H4 (cell line): Measurements from ENCODE around the gene MEGF11. TPM values are rescaled to one million over a fixed set of nuclear protein-coding genes. Genes with fewer than 3 reads are reported as not detected.

Experiments used
- DNase-seq: peaks from one replicate; pipeline ENCODE4 v3.0.0-alpha.2; 2015; ENCODE audit warnings: low spot score
- total RNA-seq: library from RNA; depleted of rRNA; stranded (reverse); fragments of >200 nt; shearing (Covaris generic); gene quantifications from 2 replicates; pipeline ENCODE4 v1.2.3, GENCODE V29; 2014

Gene MEGF11
- total RNA-seq, 1 experiment from 2014 or later = 0.02 TPM

DNA sequence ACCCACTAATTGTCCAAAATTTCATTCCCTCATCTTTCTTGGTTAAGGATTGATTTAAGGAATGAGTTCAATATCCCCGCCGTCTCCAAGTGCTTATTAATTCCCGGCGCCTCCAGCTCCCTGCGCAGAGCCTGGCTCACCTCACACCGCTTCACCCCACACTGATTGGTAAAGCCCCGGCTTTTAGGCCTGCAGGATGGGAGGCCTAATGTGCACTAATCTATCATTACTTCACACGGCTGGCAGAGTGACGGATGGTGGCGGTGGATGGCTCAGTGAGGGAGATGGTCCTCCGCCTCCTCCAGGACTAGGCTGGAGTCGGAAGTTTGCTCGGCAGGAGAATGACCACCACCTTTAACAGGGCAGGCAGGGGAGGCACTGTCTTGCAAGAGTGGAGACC is 81.7 kb downstream of the MEGF11 start:
- DNase-seq = no peak

DNA sequence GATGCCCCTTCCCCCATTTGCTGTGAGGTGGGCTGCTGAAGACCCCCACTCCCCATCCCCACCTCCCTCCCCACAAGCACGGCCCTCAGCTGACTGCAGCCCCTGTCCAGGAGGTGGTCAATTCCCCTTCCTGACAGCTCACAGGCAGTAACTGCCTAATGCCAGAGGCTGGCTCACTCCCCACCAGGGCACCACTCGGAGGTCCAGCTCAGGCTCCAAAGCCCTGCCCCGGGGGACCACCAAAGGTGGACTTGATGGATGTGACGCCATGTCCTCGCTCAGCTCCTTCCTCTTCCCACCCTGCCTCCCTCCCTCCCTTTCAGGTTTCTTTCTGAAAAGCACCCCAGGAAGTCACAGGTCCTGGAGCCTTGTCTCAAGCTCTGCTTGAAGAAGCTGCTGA is 82.8 kb downstream of the MEGF11 start:
- DNase-seq = no peak

DNA sequence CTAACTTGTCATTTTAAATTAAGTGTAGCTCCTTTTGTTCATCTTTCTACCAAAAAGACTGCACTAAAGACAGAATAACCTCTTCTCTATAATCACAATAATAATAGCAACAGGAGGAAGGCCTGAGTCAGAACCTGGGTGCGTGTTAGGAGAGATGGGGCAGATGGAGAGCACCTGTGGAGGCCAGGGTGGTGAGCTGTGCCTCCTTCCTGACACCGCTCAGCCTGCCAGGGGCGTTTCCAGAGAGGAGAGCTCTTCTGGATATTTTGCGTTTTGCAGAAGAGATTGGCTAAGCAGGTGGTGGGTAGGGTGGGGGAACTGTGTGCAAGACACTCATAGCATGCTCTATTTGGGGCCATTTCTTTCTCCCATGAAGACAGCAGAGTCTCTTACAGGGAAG is 83.5 kb downstream of the MEGF11 start:
- DNase-seq = no peak

DNA sequence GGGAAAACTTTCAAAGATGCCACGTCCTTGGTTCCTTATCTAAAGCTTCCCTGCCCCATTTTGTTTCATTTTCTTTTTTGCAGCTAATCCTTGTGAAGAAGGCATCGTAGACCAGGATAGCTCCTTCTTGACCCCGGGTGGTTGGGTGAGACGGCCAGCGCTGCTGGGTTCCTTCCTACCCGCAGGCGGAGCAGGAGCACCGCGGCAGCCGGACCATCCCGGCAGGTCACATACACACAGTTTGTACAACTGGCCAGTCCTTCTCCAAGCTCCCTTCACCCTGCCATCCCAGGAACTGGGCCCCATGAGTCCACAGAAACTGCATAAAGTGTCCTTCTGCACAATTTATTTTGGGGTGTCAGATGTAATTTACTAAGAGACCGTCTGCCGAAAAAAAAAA is 83.9 kb downstream of the MEGF11 start:
- no peak for DNase-seq

DNA sequence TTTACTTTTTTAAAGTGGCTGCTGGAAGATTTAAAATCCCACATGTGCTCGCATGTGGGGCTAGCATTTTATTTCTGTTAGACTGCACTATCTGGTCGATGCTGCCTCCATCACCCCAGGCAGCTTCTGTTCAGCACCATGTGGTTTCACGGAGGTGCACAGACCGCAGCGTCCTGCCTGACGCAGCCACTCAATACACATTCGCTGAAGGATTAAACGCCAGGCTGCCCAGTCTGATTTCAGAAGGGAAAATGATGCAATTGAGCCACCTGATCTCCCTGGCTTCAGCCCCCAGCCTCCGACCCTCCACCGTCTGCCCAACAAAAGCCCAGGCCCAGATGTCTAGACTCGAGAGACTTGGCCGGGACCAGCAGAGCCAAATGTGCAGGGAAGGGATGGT is 84.5 kb downstream of the MEGF11 start:
- peak; percentile 77 for DNase-seq

DNA sequence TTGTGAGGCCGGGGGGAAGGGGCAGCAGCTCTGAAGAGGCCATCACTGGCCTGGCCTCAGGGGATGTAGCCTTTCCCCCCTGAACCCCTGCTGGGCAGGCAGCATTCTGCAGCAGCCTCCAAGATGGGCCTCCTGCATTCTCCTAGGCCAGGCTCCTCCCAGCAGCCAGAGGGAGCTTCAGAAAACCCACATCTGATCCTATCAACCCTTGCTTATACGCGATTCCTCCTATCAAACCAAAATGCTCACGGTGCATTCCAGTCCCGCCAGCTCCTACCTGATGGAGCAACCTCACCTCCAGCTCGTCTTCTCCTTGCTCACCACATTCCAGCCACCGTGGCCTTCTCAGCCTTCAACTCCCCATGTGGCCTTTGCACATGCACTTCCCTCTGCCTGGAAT is 85.7 kb downstream of the MEGF11 start:
- DNase-seq = no peak

- DNase-seq = no peak
These were observed 87.7 kb downstream of the MEGF11 start for GRCh38 chr15:66165856-66166255.

DNA sequence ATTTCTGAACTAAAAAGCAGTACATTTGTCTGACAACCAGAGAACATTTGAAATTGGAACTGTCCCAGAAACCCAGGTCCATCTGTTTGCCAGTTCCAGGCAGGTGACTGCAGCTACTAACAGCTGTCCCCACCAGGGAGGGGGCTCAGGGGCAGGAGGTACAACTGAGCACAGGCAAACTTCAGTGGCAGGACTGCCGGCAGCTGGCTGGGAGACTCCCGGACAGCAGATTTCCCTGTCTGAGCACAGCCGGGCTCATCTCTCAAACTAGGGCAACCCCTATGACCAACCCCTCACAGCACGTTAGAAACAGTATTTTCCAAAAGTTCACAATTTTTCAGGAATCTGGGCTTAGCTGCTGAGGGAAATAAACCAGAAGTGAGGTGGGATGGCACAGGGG is 88.8 kb downstream of the MEGF11 start:
- DNase-seq = no peak

DNA sequence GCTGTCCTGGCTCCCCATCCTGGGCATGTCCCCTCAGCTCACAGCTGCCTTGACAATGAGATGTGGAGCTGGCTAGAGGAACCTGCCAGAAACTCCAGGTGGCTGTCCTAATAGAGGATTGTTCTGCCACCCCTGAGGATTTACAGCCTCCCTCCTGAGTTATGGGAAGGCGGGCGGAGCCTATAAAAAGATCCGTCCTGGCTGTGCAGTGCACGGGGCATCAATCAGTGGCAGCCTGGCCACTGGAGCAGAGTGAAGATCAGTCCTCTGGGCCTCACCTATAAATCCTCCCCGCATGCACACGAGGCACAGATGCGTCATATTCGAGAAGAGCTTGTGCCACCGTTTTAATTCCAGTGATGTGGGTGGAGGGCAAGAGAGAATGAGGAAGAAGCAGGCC is 90.0 kb downstream of the MEGF11 start:
- no peak for DNase-seq

DNA sequence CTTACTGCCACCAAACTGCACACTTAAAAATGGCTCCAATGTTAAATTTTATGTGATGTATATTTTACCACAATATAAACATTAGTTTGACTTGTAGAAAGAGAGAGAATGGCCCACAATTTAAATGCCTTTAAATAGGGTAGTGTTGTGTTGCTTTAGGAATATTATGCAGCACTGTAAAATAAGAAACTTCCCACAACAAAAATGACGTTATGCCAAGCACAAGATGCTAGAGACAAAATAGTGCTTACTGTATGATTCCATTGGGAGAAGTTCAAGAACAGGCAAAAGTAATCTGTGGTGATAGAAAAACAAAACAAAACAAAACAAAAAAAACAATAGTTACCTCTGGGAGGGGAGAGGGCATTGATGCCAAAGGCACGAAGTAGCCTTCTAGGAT is 91.3 kb downstream of the MEGF11 start:
- DNase-seq = no peak

DNA sequence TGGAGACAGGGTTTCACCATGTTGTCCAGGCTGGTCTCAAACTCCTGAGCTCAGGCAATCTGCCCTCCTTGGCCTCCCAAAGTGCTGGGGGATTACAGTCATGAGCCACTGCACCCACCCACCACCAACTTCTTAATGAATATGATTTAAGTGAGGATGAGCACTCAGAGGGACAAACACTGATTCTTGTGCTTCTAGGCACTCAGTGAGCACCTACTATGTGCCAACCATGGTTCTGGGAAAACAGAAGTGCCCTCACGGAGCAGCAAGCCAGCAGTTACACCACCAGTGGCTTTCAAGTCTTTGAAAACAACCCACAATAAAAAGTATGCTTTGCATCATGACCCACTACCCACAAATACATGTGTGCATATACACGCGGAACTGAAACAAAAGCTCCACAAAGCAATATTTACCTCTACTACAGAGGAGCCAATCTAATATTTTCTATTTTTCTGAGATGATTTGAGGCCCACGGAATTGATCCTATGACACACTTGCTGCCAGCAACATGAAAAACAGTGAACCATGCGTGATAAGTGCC is 91.9 kb downstream of the MEGF11 start:
- DNase-seq = no peak

GRCh38 chr15:66161108-66161507 is 92.4 kb downstream of the MEGF11 start:
- DNase-seq = no peak

DNA sequence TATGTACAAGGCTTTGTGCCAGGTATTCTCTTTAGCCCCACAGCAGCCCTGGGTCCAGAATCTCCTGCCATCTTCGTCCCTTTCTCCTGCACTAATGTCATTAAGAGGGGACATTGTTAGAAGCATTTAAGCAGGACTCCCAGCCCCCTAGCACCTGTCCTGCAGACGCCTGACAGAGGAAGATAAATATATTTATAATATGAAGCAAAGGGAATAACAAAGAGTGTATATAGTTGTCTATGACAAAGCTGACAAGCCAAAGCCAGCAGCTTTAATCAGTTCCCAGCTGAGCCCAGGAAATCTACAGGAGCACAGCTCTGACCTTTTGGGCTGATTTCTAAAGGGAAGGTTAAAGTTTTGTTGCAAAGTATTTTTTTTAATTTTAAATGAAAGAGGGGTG is 96.0 kb downstream of the MEGF11 start:
- no peak for DNase-seq

- no peak for DNase-seq
These were observed 97.1 kb downstream of the MEGF11 start for GRCh38 chr15:66156310-66156975.

DNA sequence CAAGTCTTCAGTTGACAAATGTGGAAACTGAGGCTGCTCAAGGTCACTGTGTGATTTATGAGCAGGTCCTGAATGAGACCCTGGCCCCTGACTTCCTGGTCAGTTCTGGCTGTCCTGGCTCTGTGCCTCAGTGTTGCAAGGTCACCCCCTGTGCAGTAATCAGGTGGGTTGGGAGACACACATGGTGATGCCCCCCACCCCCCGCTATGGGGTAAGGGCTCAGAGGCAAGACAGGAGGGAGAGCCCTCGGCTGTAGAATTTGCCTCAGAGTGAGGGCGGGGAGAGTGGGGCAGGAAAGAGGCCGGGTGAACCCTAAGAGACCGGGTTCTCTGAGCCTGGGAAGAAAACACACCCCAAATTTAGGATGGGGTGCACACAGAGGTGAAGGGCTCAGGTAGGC is 98.5 kb downstream of the MEGF11 start:
- DNase-seq = no peak

DNA sequence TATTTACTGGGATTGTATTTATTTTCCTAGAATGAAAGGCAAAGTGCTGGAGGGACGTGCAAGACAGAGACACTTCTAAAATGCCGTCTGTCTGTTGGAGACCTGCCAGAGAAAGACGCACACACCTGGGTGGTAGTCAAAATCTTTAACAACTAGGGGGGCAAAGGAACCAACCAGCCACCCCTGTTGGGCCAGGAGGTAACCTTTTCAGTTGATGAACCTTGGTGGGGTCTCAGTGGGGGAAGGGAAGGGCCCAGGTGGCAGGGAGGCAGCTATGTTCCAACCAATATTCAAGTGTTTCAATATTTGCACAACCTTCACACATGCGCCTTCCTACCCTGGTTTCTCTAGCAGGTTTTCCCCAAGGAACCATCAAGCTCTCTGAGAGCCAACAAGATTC is 99.0 kb downstream of the MEGF11 start:
- DNase-seq = no peak

- DNase-seq = no peak
These were observed 99.8 kb downstream of the MEGF11 start for GRCh38 chr15:66153549-66154415.

GRCh38 chr15:66152650-66153049 is 100.9 kb downstream of the MEGF11 start:
- no peak for DNase-seq

DNA sequence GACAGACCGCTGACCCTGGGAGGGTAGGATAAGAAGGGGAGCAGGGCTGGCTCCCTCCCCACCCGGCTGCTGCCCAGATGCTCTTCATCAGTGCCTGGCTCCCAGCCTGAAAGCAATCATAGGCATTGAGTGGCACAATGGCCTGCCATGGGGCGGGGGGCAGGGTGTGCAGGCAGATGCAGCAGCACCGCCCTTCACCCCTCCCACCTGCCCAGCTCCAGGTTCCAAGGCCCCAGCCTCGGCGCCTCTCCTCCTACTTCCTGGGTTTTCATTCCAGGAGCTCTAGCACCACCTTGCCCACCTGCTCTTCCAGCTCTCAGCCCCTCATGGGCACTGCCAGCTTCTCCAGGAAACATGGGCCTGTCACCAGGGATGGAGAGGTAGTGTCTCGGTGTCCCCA is 101.7 kb downstream of the MEGF11 start:
- DNase-seq = no peak

- no peak for DNase-seq
These were observed 103.7 kb downstream of the MEGF11 start for GRCh38 chr15:66149871-66150270.

GRCh38 chr15:66148187-66148586 is 105.4 kb downstream of the MEGF11 start:
- DNase-seq = no peak

DNA sequence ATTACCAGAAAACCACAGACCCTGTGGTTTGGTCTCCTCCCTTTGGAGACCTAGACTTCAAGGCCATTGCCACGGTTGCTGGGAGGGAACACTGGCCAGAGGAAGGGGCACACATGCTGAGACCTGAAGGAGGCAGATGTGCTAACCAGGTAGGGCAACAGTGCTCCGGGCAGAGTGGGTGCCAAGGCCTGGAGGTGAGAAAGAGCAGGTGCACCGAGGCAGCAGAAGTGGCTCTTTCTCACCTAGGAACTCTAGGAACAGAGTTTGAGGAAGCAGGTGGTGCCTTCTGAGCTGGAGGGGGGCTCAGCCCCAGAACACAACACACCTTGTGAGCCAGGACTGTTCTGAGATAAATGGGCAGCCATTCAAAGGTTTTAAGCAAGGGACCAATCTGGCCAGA is 106.1 kb downstream of the MEGF11 start:
- DNase-seq = no peak

GRCh38 chr15:66145726-66146182 is 107.8 kb downstream of the MEGF11 start:
- DNase-seq = no peak
